BJ (cell line): Measurements from ENCODE around the gene LITAF. TPM values are rescaled to one million over a fixed set of nuclear protein-coding genes. Genes with fewer than 3 reads are reported as not detected.
A peak's percentile ranks its signal among the peaks of the same experiment; 100 is the strongest.

Source experiments
- CTCF ChIA-PET: fragments of 350-600 bp; formaldehyde crosslinking; extraction: SDS; loops from one replicate; lab custom pipeline; 2021; ENCODE audit warnings: antibody characterized with exemption, inconsistent platforms; lab: Yijun Ruan, JAX
- POLR2A ChIA-PET: fragments of 300-600 bp; sonication (Branson Sonifier 250); formaldehyde crosslinking; extraction: SDS; loops from one replicate; lab custom pipeline; 2021; ENCODE audit warnings: antibody characterized with exemption; lab: Charles Lee
- DNase-seq: peaks from one replicate; pipeline ENCODE4 v3.0.0-alpha.2; 2011; ENCODE audit warnings: low read depth
- H3K27me3 ChIP-seq: 2 replicates; pipeline ENCODE4 v1.6.0; 2011; ENCODE audit warnings: low read length; ENCODE audit not compliant: control insufficient read depth, insufficient read depth
- H3K36me3 ChIP-seq: 2 replicates; pipeline ENCODE4 v1.5.1; 2011; ENCODE audit warnings: low read length; ENCODE audit not compliant: control insufficient read depth, insufficient read depth
- H3K4me3 ChIP-seq: 2 replicates; pipeline ENCODE4 v1.5.1; 2011; ENCODE audit warnings: low read depth, mild to moderate bottlenecking, control low read depth, low read length
- CTCF ChIP-seq: IDR thresholded peaks from 2 replicates; pipeline ENCODE4 v1.5.1; 2011; ENCODE audit warnings: low read depth, mild to moderate bottlenecking, control low read depth, inconsistent platforms, low read length, moderate library complexity; ENCODE audit not compliant: insufficient read depth
- polyA plus RNA-seq: library from polyadenylated mRNA; depleted of rRNA; stranded (reverse); fragments of >200 nt; gene quantifications from 2 replicates; pipeline ENCODE4 v1.2.3, GENCODE V29; 2011

Gene LITAF
- polyA plus RNA-seq, 1 experiment = 212 TPM

DNA sequence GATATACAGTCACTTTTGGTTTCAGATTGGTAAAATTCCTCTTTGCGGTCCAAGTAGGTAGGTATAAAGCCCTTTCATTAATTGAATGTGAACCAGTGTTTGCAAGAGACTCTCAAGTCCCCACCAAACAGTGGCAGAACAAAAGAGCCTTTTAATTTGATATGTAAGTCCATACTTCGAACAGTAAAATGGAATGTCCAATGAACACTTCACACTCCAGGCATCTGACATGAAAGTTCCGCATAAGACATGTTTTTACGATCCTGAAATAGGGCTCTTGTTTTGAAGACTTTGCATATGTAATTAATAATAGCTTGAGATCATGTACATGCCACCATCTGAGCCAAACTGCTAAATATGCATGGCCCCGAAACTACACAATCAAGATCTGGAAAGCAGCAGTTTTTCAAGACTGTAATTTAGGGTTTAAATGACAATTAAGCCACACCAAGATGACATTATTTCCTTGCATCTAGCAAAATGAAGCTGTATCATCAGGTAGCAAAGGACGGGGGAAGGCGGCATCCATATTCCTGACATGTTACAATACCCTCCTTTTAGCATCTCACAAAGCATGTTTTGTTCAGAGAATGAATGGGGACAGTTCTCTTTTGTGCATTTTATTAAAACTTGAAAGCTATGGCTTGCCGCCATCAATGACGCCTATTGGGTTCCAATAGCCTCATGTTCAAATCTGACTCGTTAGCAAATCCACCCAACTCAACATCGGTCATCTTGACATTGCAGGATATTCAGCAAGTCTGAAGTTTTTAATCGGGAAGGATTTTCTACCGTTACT, 39.4 kb downstream of the LITAF start:
- ChIA-PET POLR2A (interaction anchor here (0.7 kb wide), 1 partner anchor 9 kb away, joined by 3 read pairs; no protein-coding TSS in a partner anchor), CTCF (interaction anchor here (1.4 to 1.5 kb wide), 2 partner anchors 15 to 94 kb away, joined by 3 to 5 read pairs; no protein-coding TSS in a partner anchor)

GRCh38 chr16:11546608-11547061, 40.1 kb downstream of the LITAF start:
- POLR2A ChIA-PET = no interaction called here
- no peak overlapping the region for H3K4me3 ChIP-seq

More for the DNA sequence above, 39.4 kb downstream of the LITAF start:
- no peak for TF ChIP-seq CTCF
- Histone ChIP-seq H3K36me3 (peaks cover 10% of the 10 kb centered on the region), H3K27me3 (no peaks in the 10 kb centered on the region), H3K4me3 (no peak overlapping the region)
- DNase-seq = no peak

GRCh38 chr16:11543661-11544393, 42.9 kb downstream of the LITAF start:
- Histone ChIP-seq H3K4me3 (no peak overlapping the region), H3K27me3 (no peaks in the 10 kb centered on the region), H3K36me3 (no peaks in the 10 kb centered on the region)
- ChIA-PET POLR2A (no interaction called here), CTCF (interaction anchor here (1.0 to 2.2 kb wide), 2 partner anchors 12 to 16 kb away, joined by 3 to 5 read pairs; no protein-coding TSS in a partner anchor)
- DNase-seq = no peak
- no peak for TF ChIP-seq CTCF

More at GRCh38 chr16:11546608-11547061, 40.1 kb downstream of the LITAF start:
- DNase-seq = peak; percentile 35
- CTCF ChIA-PET = interaction anchor here (1.4 to 1.5 kb wide), 2 partner anchors 15 to 95 kb away, joined by 3 to 5 read pairs; no protein-coding TSS in a partner anchor
- Histone ChIP-seq H3K36me3 (peaks cover 8% of the 10 kb centered on the region), H3K27me3 (no peaks in the 10 kb centered on the region)
- no peak for TF ChIP-seq CTCF

- Histone ChIP-seq H3K27me3 (no peaks in the 10 kb centered on the region), H3K36me3 (no peaks in the 10 kb centered on the region), H3K4me3 (no peak overlapping the region)
- no peak for DNase-seq
- ChIA-PET POLR2A (no interaction called here), CTCF (interaction anchor here (0.7 to 2.2 kb wide), 2 partner anchors 10 to 134 kb away, joined by 3 to 5 read pairs; no protein-coding TSS in a partner anchor)
- TF ChIP-seq CTCF = no peak
Observed at GRCh38 chr16:11542069-11542744, 44.5 kb downstream of the LITAF start.
